IPS-20b (cell line): ENCODE data around the gene CASP10.
"Not testable (repeated sequence)": the region's sequence is repeated elsewhere in the genome, so short reads cannot be mapped to it uniquely, and the experiment has no call there.

ENCODE experiments used
- H3K27ac ChIP-seq: one replicate; pipeline ENCODE4 v1.5.1; 2013; ENCODE audit warnings: low read length
- H3K27me3 ChIP-seq: 2 replicates; pipeline ENCODE4 v1.6.1; 2013; ENCODE audit warnings: mild to moderate bottlenecking, low read length, inconsistent platforms; ENCODE audit not compliant: insufficient read depth
- H3K36me3 ChIP-seq: 2 replicates; pipeline ENCODE4 v1.6.1; 2013; ENCODE audit warnings: low read depth, mild to moderate bottlenecking, inconsistent platforms, low read length, moderate library complexity; ENCODE audit not compliant: insufficient read depth
- H3K4me1 ChIP-seq: 2 replicates; pipeline ENCODE4 v1.6.1; 2013; ENCODE audit warnings: mild to moderate bottlenecking, control low read depth, inconsistent platforms, low read length, moderate library complexity; ENCODE audit not compliant: insufficient read depth
- H3K4me3 ChIP-seq: 2 replicates; pipeline ENCODE4 v1.5.1; 2013; ENCODE audit warnings: mild to moderate bottlenecking, low read length, inconsistent platforms
- H3K9ac ChIP-seq: 2 replicates; pipeline ENCODE4 v1.6.1; 2013; ENCODE audit warnings: low read depth, mild to moderate bottlenecking, inconsistent platforms, low read length, moderate library complexity
- H3K9me3 ChIP-seq: 2 replicates; pipeline ENCODE4 v1.6.1; 2013; ENCODE audit warnings: mild to moderate bottlenecking, low read depth, low read length, inconsistent platforms; ENCODE audit not compliant: insufficient read depth

The CASP10 gene, protein sequence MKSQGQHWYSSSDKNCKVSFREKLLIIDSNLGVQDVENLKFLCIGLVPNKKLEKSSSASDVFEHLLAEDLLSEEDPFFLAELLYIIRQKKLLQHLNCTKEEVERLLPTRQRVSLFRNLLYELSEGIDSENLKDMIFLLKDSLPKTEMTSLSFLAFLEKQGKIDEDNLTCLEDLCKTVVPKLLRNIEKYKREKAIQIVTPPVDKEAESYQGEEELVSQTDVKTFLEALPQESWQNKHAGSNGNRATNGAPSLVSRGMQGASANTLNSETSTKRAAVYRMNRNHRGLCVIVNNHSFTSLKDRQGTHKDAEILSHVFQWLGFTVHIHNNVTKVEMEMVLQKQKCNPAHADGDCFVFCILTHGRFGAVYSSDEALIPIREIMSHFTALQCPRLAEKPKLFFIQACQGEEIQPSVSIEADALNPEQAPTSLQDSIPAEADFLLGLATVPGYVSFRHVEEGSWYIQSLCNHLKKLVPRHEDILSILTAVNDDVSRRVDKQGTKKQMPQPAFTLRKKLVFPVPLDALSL

DNA sequence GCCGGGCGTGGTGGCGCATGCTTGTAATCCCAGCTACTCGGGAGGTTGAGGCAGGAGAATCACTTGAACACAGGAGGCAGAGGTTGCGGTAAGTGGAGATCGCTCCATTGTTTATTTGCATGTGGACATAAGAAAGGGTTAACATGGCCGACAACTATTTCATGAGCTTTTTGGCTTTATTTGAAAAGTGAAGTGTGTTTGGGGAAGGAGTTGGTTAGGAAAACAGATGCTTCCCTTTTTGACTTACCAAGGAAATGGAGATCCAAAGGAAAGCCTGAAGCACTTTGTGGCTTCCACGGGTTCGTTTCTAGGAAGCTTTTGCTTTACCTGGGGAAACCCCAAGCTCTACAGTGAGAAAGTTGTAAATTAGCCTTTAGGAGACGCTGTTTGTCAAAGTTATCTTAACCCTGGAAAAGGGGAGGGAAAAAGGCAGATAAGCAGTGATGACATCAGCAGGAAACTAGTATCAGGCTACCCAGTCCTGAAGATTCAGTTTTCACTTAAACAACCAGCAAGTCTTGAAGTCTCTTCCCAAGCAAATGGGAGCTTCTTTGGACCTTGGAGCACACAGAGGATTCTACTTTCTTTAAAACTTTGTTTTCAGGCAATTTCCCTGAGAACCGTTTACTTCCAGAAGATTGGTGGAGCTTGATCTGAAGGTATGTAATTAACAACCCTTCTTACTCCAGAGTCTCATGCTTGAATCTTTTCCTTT, at the start of gene CASP10:
Gene CASP10 (plus strand): TSS at position 492 of the 715 bp plus-strand sequence. CDS start 2,637 bp downstream, outside the sequence.
- peak within 1 kb of the TSS; percentile 62 for H3K4me3 ChIP-seq

DNA sequence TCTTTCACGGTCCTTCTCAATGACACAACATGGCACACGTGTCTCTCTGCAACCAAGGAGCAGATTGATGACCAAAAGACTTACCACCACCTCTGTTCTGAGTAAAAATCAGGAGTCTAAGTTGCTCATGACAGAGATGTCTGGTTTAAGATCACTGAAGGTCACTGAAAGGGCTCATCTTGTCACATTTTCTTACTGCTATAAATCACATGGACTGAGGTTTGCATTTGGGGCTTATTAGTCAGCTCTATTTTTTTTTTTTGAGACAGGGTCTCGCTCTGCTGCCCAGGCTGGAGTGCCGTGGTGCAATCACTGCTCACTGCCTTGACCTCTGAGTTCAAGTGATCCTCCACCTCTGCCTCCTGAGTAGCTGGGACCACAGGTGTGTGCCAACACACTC, 47.6 kb upstream of the CASP10 start:
- Histone ChIP-seq H3K27ac (no peak overlapping the region), H3K36me3 (no peaks in the 10 kb centered on the region), H3K4me1 (peaks cover 8% of the 10 kb centered on the region; the same call in 1 of the 2 replicates), H3K9me3 (no peaks in the 10 kb centered on the region), H3K4me3 (no peak overlapping the region), H3K9ac (no peak overlapping the region), H3K27me3 (no peaks in the 10 kb centered on the region; the same call in 1 of the 2 replicates)

More for the DNA sequence above, at the start of gene CASP10:
- H3K27me3 ChIP-seq = no peaks in the 10 kb centered on the region
- no peak within 1 kb of the TSS for H3K27ac ChIP-seq
- no peaks in the 10 kb centered on the region; the same call in 1 of the 2 replicates for H3K4me1 ChIP-seq
- H3K36me3 ChIP-seq = no peaks in the 10 kb centered on the region
- H3K9me3 ChIP-seq = peaks cover 10% of the 10 kb centered on the region; the same call in 1 of the 2 replicates
- peak within 1 kb of the TSS; percentile 62; the same call in 1 of the 2 replicates for H3K9ac ChIP-seq

DNA sequence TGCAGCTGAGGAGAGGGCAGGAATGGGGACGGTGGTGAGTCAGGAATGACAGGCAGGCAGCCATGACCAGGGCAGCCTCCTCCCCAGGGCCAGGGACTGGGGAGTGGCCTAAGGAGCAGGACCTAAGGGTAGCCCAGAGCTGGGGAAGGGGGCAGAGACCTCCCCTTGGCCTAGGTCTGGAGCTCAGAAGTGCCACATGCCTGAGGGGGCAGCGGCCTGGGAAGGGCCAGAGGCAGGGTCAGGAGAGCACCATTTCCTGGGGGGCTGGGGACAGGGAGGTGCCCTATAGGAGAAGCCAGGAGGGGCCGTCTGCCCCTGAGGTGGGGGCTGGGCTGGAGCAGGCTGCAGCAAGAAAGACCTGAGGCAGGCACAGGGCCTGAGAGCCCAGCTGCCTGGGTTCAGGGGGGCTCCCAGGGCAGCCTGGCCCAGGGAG, 46.0 kb upstream of the CASP10 start:
- H3K9ac ChIP-seq = no peak overlapping the region
- 0 out of 2 replicates have a peak, but pooled peaks cover 2% of the 10 kb centered on the region for H3K4me1 ChIP-seq
- no peaks in the 10 kb centered on the region; the same call in 1 of the 2 replicates for H3K27me3 ChIP-seq
- no peaks in the 10 kb centered on the region for H3K9me3 ChIP-seq
- H3K36me3 ChIP-seq = no peaks in the 10 kb centered on the region
- H3K27ac ChIP-seq = no peak overlapping the region
- H3K4me3 ChIP-seq = no peak overlapping the region

DNA sequence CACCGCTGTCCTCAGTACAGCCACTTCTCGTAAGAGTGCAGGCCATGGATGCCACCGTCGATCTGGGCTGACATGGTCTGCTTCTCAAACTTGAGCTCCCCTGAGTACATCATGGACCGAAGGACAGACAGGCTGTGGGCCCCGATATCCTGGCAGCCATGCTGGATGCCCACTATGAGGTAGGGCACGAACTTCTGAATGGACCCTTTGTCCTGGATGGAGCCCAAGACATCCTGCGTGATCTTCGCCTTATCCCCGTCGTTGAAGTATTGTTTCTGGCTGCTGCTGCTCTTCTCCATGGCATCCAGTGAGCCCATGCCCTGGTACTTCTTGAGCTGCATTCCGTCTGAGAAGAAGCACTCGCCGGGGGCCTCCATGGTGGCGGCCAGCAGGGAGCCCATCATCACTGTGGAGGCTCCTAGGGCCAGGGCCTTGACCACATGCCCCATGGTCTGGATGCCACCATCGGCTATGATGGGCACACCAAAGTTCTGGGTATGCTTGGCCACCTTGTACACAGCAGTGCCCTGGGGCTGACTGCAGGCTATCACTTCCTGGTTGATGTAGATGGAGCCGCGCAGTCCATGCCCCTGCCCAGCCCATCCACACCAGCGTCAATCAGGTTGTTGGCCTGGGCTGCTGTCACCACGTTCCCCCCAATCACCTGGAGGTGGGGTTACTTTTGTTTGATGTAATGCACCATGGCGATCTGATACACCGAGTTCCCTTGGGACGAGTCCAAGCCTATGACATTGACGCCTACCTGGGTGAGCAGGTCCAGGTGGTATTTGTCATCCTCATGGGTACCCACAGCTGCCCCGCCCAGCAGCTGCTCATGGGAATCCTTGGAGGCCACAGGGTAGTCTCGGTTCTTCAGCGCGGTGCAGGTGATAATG, 45.2 kb upstream of the CASP10 start:
- H3K27me3 ChIP-seq = no peaks in the 10 kb centered on the region; the same call in 1 of the 2 replicates
- no peak overlapping the region for H3K27ac ChIP-seq
- H3K9me3 ChIP-seq = no peaks in the 10 kb centered on the region
- H3K36me3 ChIP-seq = no peaks in the 10 kb centered on the region
- H3K4me3 ChIP-seq = no peak overlapping the region
- no peaks in the 10 kb centered on the region for H3K4me1 ChIP-seq
- no peak overlapping the region for H3K9ac ChIP-seq

DNA sequence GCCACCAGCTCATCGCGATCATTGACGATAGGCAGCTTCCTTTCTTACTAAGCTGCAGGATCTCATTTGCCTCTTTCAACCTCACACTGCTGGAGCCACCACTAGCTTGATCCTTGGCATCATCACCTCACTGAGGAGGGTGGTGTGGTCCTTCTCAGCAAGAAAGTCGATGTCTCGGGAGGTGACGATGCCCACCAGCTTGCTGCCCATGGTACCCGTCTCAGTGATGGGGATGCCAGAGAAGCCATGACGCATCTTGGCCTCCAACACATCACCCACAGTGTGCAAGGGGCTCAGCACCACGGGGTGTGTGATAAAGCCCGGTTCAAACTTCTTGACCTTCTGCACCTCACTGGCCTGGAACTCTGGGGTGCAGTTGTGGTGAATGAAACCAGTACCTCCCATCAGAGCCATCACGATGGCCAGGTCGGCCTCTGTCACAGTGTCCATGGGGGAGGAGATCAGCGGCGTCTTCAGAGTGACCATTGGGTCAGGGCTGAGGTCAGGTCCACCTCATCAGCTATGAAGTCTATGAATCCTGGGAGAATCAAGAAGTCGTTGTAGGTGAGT, 44.5 kb upstream of the CASP10 start:
- no peak overlapping the region for H3K9ac ChIP-seq
- H3K9me3 ChIP-seq = no peaks in the 10 kb centered on the region
- H3K4me1 ChIP-seq = no peaks in the 10 kb centered on the region
- no peaks in the 10 kb centered on the region for H3K36me3 ChIP-seq
- H3K27me3 ChIP-seq = no peaks in the 10 kb centered on the region; the same call in 1 of the 2 replicates
- no peak overlapping the region for H3K4me3 ChIP-seq
- H3K27ac ChIP-seq = no peak overlapping the region

DNA sequence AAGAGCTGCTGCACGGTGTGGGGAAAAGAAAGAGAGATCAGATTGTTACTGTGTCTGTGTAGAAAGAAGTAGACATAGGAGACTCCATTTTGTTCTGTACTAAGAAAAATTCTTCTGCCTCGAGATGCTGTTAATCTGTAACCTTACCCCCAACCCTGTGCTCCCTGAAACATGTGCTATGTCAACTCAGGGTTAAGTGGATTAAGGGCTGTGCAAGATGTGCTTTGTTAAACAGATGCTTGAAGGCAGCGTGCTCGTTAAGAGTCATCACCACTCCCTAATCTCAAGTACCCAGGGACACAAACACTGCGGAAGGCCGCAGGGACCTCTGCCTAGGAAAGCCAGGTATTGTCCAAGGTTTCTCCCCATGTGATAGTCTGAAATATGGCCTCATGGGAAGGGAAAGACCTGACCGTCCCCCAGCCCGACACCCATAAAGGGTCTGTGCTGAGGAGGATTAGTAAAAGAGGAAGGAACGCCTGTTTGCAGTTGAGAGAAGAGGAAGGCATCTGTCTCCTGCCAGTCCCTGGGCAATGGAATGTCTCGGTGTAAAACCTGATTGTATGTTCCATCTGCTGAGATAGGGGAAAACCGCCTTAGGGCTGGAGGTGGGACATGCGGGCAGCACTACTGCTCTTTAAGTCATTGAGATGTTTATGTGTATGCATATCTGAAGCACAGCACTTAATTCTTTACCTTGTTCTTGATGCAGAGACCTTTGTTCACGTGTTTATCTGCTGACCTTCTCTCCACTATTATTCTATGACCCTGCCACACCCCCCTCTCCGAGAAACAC, 43.8 kb upstream of the CASP10 start:
- not testable (repeated sequence) for H3K27ac ChIP-seq, H3K9ac ChIP-seq, H3K27me3 ChIP-seq, H3K36me3 ChIP-seq, H3K4me3 ChIP-seq, H3K4me1 ChIP-seq, H3K9me3 ChIP-seq

DNA sequence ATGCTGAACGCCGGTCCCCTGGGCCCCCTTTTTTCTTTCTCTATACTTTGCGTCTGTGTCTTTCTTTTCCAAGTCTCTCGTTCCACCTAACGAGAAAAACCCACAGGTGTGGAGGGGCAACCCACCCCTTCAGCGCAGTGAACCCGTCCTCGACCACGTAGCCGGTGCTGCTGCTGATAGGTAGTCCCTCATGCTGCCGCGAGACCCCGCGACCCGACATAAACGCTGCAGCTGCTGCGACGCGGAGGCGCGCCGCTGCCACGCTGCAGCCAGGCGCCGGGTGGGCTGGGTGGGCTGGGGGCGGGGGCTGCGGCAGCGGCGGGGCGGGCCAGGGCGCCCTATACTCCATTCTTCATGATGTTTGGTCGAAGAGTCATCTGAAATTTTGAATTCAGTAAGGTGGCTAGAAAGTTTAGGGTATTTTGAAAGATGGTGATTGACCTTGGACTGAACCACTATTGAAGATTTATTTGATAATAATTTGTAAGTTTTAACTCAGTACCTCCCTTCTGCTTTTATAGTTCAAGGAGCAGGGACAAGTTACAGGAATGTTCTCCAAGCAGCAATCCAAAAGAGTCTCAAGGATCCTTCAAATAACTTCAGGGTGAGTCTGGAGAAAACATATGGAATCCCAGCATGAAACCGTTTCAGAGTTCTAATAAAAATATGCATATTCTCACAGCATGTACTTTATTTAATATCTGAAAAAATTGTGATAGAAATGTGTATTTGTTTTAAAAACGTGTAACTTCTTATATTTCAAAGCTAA, 42.9 kb upstream of the CASP10 start:
- H3K9ac ChIP-seq = no peak overlapping the region
- no peaks in the 10 kb centered on the region for H3K36me3 ChIP-seq
- no peaks in the 10 kb centered on the region; the same call in 1 of the 2 replicates for H3K27me3 ChIP-seq
- H3K27ac ChIP-seq = no peak overlapping the region
- H3K9me3 ChIP-seq = no peaks in the 10 kb centered on the region
- no peaks in the 10 kb centered on the region; the same call in 1 of the 2 replicates for H3K4me1 ChIP-seq
- H3K4me3 ChIP-seq = no peak overlapping the region; the same call in 1 of the 2 replicates

DNA sequence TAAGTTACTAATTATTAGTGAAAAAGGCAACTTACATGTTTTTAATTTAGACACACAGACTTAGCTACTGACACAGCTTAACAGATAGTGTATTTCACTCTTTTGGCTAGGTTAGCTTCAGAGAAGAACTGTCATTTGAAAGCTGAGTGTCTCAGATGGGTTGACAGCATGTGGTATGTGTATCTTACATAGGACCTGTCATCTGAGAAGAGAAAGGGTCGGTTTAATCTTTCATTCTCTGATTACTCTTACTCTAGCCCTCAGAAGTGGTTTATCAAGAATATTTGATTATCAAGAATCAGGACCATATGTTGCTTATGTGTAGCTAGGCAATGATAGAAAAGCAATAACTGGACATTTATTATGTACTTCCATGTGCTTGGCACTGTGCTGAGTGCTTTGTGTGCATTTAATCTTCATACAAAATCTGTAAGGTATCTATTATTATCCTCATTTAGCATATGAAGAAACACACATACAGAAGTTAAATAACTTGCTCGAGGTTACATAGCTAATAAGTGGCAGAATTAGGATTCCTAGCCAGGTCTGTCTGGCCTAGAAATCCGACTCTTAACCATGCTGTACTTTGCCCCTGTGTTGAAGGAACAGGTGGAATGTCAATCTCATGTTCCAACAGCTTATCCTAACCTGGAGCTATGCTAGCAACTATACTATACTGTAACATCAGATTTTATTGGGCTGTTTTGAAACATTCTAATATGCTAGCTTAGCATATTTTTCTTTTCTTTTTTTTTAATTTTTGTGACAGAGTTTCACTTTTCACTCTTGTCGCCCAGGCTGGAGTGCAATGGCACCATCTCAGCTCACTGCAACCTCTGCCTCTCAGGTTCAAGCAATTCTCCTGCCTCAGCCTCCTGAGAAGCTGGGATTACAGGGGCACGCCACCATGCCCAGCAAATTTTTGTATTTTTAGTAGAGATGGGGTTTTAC, 38.6 kb upstream of the CASP10 start:
- Histone ChIP-seq H3K9me3 (no peaks in the 10 kb centered on the region), H3K27ac (no peak overlapping the region), H3K9ac (no peak overlapping the region), H3K36me3 (no peaks in the 10 kb centered on the region), H3K4me3 (no peak overlapping the region), H3K27me3 (no peaks in the 10 kb centered on the region), H3K4me1 (peaks cover 4% of the 10 kb centered on the region; the same call in 1 of the 2 replicates)

DNA sequence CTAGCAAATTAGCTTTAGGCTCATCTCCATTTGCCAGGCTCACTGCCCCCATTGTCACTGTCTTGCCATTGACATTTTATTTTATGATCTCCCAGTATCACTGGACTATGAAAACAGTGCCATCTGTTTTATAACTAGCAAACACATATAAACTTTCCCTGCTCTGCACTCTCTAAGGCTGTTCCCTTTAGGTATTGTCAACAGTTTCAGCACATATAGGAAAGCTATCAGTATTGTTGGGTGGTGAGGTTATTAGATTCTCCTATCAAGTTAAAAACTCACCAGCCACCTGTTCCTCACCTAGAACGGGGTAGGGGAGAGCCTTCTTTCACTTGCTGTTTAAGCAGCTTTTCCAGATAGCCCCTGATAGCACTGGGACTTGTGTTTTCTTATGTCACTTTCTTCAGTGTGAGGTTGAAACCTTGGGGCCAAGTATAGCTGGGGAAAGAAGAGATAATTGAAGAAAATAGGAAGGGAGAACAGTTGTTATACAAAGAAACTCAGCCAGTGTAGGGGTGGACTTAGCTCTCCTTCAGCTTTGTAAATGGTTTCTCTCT, 34.4 kb upstream of the CASP10 start:
- no peak overlapping the region for H3K9ac ChIP-seq
- no peaks in the 10 kb centered on the region for H3K36me3 ChIP-seq
- H3K4me3 ChIP-seq = no peak overlapping the region
- H3K27me3 ChIP-seq = no peaks in the 10 kb centered on the region
- H3K27ac ChIP-seq = no peak overlapping the region
- no peaks in the 10 kb centered on the region for H3K9me3 ChIP-seq
- H3K4me1 ChIP-seq = peaks cover 4% of the 10 kb centered on the region; the same call in 1 of the 2 replicates
